ENCODE results near the gene SNN.

Gene SNN

GRCh38 chr16:11727796-11728543 is 59.7 kb downstream of the SNN start:
- DNase-seq (ENCODE audit: low read depth in 1 of 2, low spot score in 1 of 2), result no peak
